GM12878 (cell line): ENCODE data around the gene SALL3.

Experiments
- CEBPB ChIP-seq, 2 experiments: fragments of 150-350 bp in 1 of 2; IDR thresholded peaks; 2 replicates each; pipeline ENCODE4 v1.6.1; 2012 to 2014; ENCODE audit warnings: low read depth in 2 of 2, low read length in 2 of 2, borderline replicate concordance in 1 of 2, inconsistent platforms in 1 of 2
- CREM ChIP-seq: IDR thresholded peaks from 2 replicates; pipeline ENCODE4 v1.6.1; 2014; ENCODE audit warnings: antibody characterized with exemption, low read depth
- GABPA ChIP-seq: IDR thresholded peaks from 2 replicates; pipeline ENCODE4 v1.6.1; 2014; ENCODE audit warnings: antibody characterized with exemption, low read depth, mild to moderate bottlenecking, inconsistent platforms
- HDAC6 ChIP-seq: fragments of 200-600 bp; sonication (generic); IDR thresholded peaks from one replicate; pipeline ENCODE4 v1.8.0; 2017; ENCODE audit warnings: antibody characterized with exemption; ENCODE audit not compliant: unreplicated experiment
- MAX ChIP-seq: IDR thresholded peaks from 2 replicates; pipeline ENCODE4 v1.6.1; 2012; ENCODE audit warnings: low read depth, low read length, improper control_type of control experiment
- POLR2A ChIP-seq: IDR thresholded peaks from 2 replicates; pipeline ENCODE4 v1.6.1; 2011; ENCODE audit warnings: low read depth, mild to moderate bottlenecking, low read length
- RAD51 ChIP-seq: fragments of 450-650 bp; IDR thresholded peaks from 2 replicates; pipeline ENCODE4 v1.6.1; 2016; ENCODE audit warnings: moderate library complexity, mild to moderate bottlenecking, inconsistent platforms
- SP1 ChIP-seq: IDR thresholded peaks from one replicate; pipeline ENCODE4 v1.6.1; 2011; ENCODE audit warnings: low read depth, low read length
- SREBF1 ChIP-seq: IDR thresholded peaks from 2 replicates; pipeline ENCODE4 v1.6.1; 2012; ENCODE audit warnings: mild to moderate bottlenecking, low read length
- TAF1 ChIP-seq: IDR thresholded peaks from 2 replicates; pipeline ENCODE4 v1.6.1; 2011; ENCODE audit warnings: mild to moderate bottlenecking, low read depth, low read length, borderline replicate concordance
- USF2 ChIP-seq: IDR thresholded peaks from 2 replicates; pipeline ENCODE4 v1.6.1; 2011; ENCODE audit warnings: low read depth, low read length, improper control_type of control experiment, borderline replicate concordance
- YY1 ChIP-seq: IDR thresholded peaks from 2 replicates; pipeline ENCODE4 v1.6.1; 2011; ENCODE audit warnings: low read depth, mild to moderate bottlenecking, low read length
- TF ChIP-seq, protein P1 (sequence below), 3 experiments: IDR thresholded peaks in 2 of 3; conservative IDR thresholded peaks in 1 of 3; 2 replicates each; pipeline ENCODE4 v1.5.1; 2011; ENCODE audit warnings: low read depth in 3 of 3, low read length in 3 of 3, mild to moderate bottlenecking in 3 of 3, control low read depth in 2 of 3, moderate library complexity in 2 of 3, inconsistent platforms in 1 of 3, mixed read lengths in 1 of 3; ENCODE audit not compliant: control insufficient read depth in 2 of 3, insufficient read depth in 1 of 3; ENCODE audit errors: extremely low read depth in 1 of 3

DNA sequence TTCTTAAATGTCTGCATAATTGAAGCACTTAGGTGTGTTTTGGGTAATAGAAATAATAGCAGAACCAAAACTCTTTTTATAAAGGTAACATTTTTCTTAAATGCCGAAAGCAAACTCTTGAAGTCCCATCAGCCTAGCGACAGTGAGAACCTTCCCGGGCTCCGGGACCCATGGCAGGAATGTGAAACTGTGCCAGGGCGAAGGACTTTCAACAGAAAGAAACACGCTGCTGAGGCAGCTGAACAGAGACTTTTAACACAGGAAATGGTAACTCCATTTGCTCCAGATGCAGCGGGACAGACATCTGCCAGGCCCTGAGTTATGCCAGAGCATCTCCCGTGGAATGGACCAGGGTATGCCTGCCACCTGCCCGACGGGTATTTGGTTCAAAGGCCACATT lies 34.3 kb downstream of the SALL3 start:
- TF ChIP-seq RAD51 (no peak), YY1 (no peak), TAF1 (no peak), SREBF1 (no peak), USF2 (no peak), MAX (no peak), POLR2A (no peak), CEBPB (IDR thresholded peaks at IDR 0.05; ENCODE audit: borderline replicate concordance in 1 of 2, low read depth in 2 of 2, low read length in 2 of 2) (no peak), CREM (no peak), GABPA (no peak), SP1 (no peak), HDAC6 (no peak)
- TF ChIP-seq, protein P1, sequence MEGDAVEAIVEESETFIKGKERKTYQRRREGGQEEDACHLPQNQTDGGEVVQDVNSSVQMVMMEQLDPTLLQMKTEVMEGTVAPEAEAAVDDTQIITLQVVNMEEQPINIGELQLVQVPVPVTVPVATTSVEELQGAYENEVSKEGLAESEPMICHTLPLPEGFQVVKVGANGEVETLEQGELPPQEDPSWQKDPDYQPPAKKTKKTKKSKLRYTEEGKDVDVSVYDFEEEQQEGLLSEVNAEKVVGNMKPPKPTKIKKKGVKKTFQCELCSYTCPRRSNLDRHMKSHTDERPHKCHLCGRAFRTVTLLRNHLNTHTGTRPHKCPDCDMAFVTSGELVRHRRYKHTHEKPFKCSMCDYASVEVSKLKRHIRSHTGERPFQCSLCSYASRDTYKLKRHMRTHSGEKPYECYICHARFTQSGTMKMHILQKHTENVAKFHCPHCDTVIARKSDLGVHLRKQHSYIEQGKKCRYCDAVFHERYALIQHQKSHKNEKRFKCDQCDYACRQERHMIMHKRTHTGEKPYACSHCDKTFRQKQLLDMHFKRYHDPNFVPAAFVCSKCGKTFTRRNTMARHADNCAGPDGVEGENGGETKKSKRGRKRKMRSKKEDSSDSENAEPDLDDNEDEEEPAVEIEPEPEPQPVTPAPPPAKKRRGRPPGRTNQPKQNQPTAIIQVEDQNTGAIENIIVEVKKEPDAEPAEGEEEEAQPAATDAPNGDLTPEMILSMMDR (IDR thresholded peaks at IDR 0.05 in 2 of 3, conservative IDR thresholded peaks at IDR 0.05 in 1 of 3; ENCODE audit: control insufficient read depth in 2 of 3, extremely low read depth in 1 of 3, insufficient read depth in 1 of 3, low read depth in 3 of 3, low read length in 3 of 3), result no peak
